Duodenal mucosa (tissue), 2 donors: Measurements from ENCODE around the gene HMX1.

Experiments
- H3K27ac ChIP-seq: one replicate; pipeline ENCODE4 v1.7.0; 2013; ENCODE audit warnings: low read depth, low read length
- H3K27me3 ChIP-seq, 2 donors: one replicate each; pipeline ENCODE4 v1.7.0; 2013; ENCODE audit warnings: low read length in 2 of 2, control low read depth in 1 of 2; ENCODE audit not compliant: insufficient read depth in 2 of 2, control insufficient read depth in 1 of 2
- H3K36me3 ChIP-seq, 2 donors: one replicate each; pipeline ENCODE4 v1.7.0; 2013; ENCODE audit warnings: low read length in 2 of 2, control low read depth in 1 of 2; ENCODE audit not compliant: insufficient read depth in 2 of 2, control insufficient read depth in 1 of 2
- H3K4me1 ChIP-seq, 2 donors: one replicate each; pipeline ENCODE4 v1.7.0; 2013; ENCODE audit warnings: low read length in 2 of 2, control low read depth in 1 of 2; ENCODE audit not compliant: insufficient read depth in 2 of 2, control insufficient read depth in 1 of 2
- H3K4me3 ChIP-seq, 2 donors: one replicate each; pipeline ENCODE4 v1.7.0; 2013; ENCODE audit warnings: low read length in 2 of 2, low read depth in 1 of 2
- H3K9ac ChIP-seq, 2 donors: one replicate each; pipeline ENCODE4 v1.7.0; 2013; ENCODE audit warnings: low read length in 2 of 2, low read depth in 1 of 2
- H3K9me3 ChIP-seq, 2 donors: one replicate each; pipeline ENCODE4 v1.7.0; 2013; ENCODE audit warnings: low read length in 2 of 2, control low read depth in 1 of 2; ENCODE audit not compliant: control insufficient read depth in 1 of 2

HMX1 gene

GRCh38 chr4:8840006-8840793 is 31.4 kb downstream of the HMX1 start:
- Histone ChIP-seq H3K9ac (no peak overlapping the region), H3K4me1 (no peaks in the 10 kb centered on the region), H3K27ac (no peak overlapping the region), H3K4me3 (no peak overlapping the region), H3K27me3 (peaks cover 0 to under 1% of the 10 kb centered on the region in 2 donors), H3K36me3 (no peaks in the 10 kb centered on the region), H3K9me3 (no peaks in the 10 kb centered on the region)

- Histone ChIP-seq H3K9ac (no peak overlapping the region), H3K9me3 (no peaks in the 10 kb centered on the region), H3K27me3 (no peaks in the 10 kb centered on the region), H3K4me1 (no peaks in the 10 kb centered on the region), H3K36me3 (no peaks in the 10 kb centered on the region), H3K4me3 (no peak overlapping the region), H3K27ac (no peak overlapping the region)
Measured at GRCh38 chr4:8838961-8839431, 32.6 kb downstream of the HMX1 start.

GRCh38 chr4:8838296-8838960 is 33.2 kb downstream of the HMX1 start:
- H3K4me3 ChIP-seq: no peak overlapping the region
- H3K27me3 ChIP-seq: no peaks in the 10 kb centered on the region
- no peak overlapping the region for H3K9ac ChIP-seq
- H3K9me3 ChIP-seq: no peaks in the 10 kb centered on the region
- H3K36me3 ChIP-seq: no peaks in the 10 kb centered on the region
- no peaks in the 10 kb centered on the region for H3K4me1 ChIP-seq
- H3K27ac ChIP-seq: no peak overlapping the region

GRCh38 chr4:8837181-8837841 is 34.3 kb downstream of the HMX1 start:
- no peak overlapping the region for H3K4me3 ChIP-seq
- H3K27me3 ChIP-seq: no peaks in the 10 kb centered on the region
- no peaks in the 10 kb centered on the region for H3K9me3 ChIP-seq
- H3K27ac ChIP-seq: no peak overlapping the region
- no peaks in the 10 kb centered on the region for H3K4me1 ChIP-seq
- no peaks in the 10 kb centered on the region for H3K36me3 ChIP-seq
- H3K9ac ChIP-seq: no peak overlapping the region

GRCh38 chr4:8836664-8837171 is 34.9 kb downstream of the HMX1 start:
- H3K9me3 ChIP-seq: no peaks in the 10 kb centered on the region
- H3K27me3 ChIP-seq: no peaks in the 10 kb centered on the region
- H3K4me3 ChIP-seq: no peak overlapping the region
- no peak overlapping the region for H3K9ac ChIP-seq
- no peaks in the 10 kb centered on the region for H3K36me3 ChIP-seq
- H3K27ac ChIP-seq: no peak overlapping the region
- no peaks in the 10 kb centered on the region for H3K4me1 ChIP-seq

GRCh38 chr4:8835521-8836365 is 35.9 kb downstream of the HMX1 start:
- no peaks in the 10 kb centered on the region for H3K27me3 ChIP-seq
- H3K27ac ChIP-seq: no peak overlapping the region
- no peaks in the 10 kb centered on the region for H3K36me3 ChIP-seq
- H3K9ac ChIP-seq: no peak overlapping the region
- H3K4me3 ChIP-seq: no peak overlapping the region
- no peaks in the 10 kb centered on the region for H3K4me1 ChIP-seq
- no peaks in the 10 kb centered on the region for H3K9me3 ChIP-seq

- H3K4me1 ChIP-seq: no peaks in the 10 kb centered on the region
Measured at GRCh38 chr4:8834681-8835220, 36.9 kb downstream of the HMX1 start.

GRCh38 chr4:8832113-8832915 is 39.3 kb downstream of the HMX1 start:
- H3K27ac ChIP-seq: no peak overlapping the region
- no peak overlapping the region for H3K4me3 ChIP-seq
- no peak overlapping the region for H3K9ac ChIP-seq
- peaks cover 0 to 8% of the 10 kb centered on the region in 2 donors for H3K9me3 ChIP-seq
- H3K4me1 ChIP-seq: no peaks in the 10 kb centered on the region
- H3K36me3 ChIP-seq: no peaks in the 10 kb centered on the region
- no peaks in the 10 kb centered on the region for H3K27me3 ChIP-seq

More at GRCh38 chr4:8834681-8835220, 36.9 kb downstream of the HMX1 start:
- H3K27me3 ChIP-seq: no peaks in the 10 kb centered on the region
- no peak overlapping the region for H3K27ac ChIP-seq
- no peak overlapping the region for H3K4me3 ChIP-seq
- no peaks in the 10 kb centered on the region for H3K9me3 ChIP-seq
- no peaks in the 10 kb centered on the region for H3K36me3 ChIP-seq
- no peak overlapping the region for H3K9ac ChIP-seq
